ENCODE results near the gene TMEM212.
"Not testable (repeated sequence)": the region's sequence is repeated elsewhere in the genome, so short reads cannot be mapped to it uniquely, and the experiment has no call there.

Gene TMEM212

GRCh38 chr3:171851660-171852058, 8.5 kb downstream of the TMEM212 start:
- H3K4me3 ChIP-seq (replicated peaks; ENCODE audit: low read depth, low read length) = no peak overlapping the region
- TF ChIP-seq CTCF (IDR thresholded peaks at IDR 0.05; ENCODE audit: low read depth, low read length, missing control alignments) = no peak
- DNase-seq (ENCODE audit: extremely low read depth, low read depth) = no peak

- DNase-seq (ENCODE audit: extremely low read depth, low read depth) = no peak
- H3K4me3 ChIP-seq (replicated peaks; ENCODE audit: low read depth, low read length) = no peak overlapping the region
- no peak for TF ChIP-seq CTCF (IDR thresholded peaks at IDR 0.05; ENCODE audit: low read depth, low read length, missing control alignments)
Measured at GRCh38 chr3:171854649-171855305, 11.6 kb downstream of the TMEM212 start.

- H3K4me3 ChIP-seq (replicated peaks; ENCODE audit: low read depth, low read length); DNase-seq (ENCODE audit: extremely low read depth, low read depth): not testable (repeated sequence)
Measured at GRCh38 chr3:171858770-171859169, 15.6 kb downstream of the TMEM212 start.

GRCh38 chr3:171860830-171861535, 17.8 kb downstream of the TMEM212 start:
- peak; percentile 74 for DNase-seq (ENCODE audit: extremely low read depth, low read depth)
- TF ChIP-seq CTCF (IDR thresholded peaks at IDR 0.05; ENCODE audit: low read depth, low read length, missing control alignments) = no peak
- H3K4me3 ChIP-seq (replicated peaks; ENCODE audit: low read depth, low read length) = no peak overlapping the region

GRCh38 chr3:171862392-171862791, 19.2 kb downstream of the TMEM212 start:
- DNase-seq (ENCODE audit: extremely low read depth, low read depth) = no peak
- no peak overlapping the region for H3K4me3 ChIP-seq (replicated peaks; ENCODE audit: low read depth, low read length)
- no peak for TF ChIP-seq CTCF (IDR thresholded peaks at IDR 0.05; ENCODE audit: low read depth, low read length, missing control alignments)

GRCh38 chr3:171862993-171863521, 19.9 kb downstream of the TMEM212 start:
- no peak for TF ChIP-seq CTCF (IDR thresholded peaks at IDR 0.05; ENCODE audit: low read depth, low read length, missing control alignments)
- no peak for DNase-seq (ENCODE audit: extremely low read depth, low read depth)
- no peak overlapping the region for H3K4me3 ChIP-seq (replicated peaks; ENCODE audit: low read depth, low read length)

GRCh38 chr3:171863920-171864319, 20.8 kb downstream of the TMEM212 start:
- no peak for TF ChIP-seq CTCF (IDR thresholded peaks at IDR 0.05; ENCODE audit: low read depth, low read length, missing control alignments)
- no peak overlapping the region for H3K4me3 ChIP-seq (replicated peaks; ENCODE audit: low read depth, low read length)
- no peak for DNase-seq (ENCODE audit: extremely low read depth, low read depth)
